ENCODE results near the gene ZNF687. TPM values are rescaled to one million over a fixed set of nuclear protein-coding genes. Genes with fewer than 3 reads are reported as not detected.
A peak's percentile ranks its signal among the peaks of the same experiment; 100 is the strongest.

The ZNF687 gene
- total RNA-seq, 1 experiment from 2014 or later = 23.9 TPM

DNA sequence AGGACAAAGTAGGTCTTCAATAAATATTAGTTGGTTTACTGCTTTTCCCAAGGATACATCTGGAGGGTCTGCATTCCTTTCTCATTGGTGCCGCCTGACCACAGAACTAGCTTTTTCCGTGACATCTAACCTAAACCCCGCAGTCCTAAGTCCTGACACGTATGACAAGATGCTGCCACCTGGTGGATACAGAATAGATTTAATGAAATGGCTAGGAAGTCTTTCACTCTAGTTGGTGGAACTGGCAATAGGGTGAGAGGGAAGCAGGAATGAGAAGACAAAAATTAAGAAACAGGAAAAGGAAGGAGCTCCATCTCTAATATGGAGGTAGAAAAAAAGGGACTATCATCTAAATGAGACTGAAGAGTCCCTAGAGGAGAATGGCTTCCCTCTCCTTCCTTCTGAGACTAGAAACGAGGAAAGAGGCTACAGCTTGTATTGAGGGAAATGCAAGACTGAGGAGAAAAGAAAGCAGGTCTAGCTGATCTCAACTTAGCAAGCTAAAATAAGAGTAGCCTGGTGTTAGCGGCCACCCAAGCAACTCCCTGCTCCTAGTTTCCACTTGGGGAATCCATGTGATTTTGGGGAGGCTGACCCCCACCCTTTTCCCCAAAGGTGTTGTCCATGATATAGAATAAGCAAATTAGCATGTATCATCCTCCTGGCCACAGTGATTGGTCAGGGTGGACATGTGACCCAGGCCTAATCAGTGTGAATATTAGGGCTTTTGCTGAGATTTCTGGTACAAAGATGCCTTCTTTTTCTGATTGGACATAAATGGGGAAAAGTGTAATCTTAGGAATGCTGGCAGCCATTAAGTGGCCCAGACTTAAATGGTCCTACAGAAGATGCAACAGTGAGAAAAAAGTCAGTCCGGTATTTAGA lies 59.0 kb downstream of the ZNF687 start:
- intact Hi-C loops (cut with micrococcal nuclease; ENCODE audit: unreplicated experiment) = loop anchor here (1.0 to 10.0 kb wide), 3 partner anchors 40 to 145 kb away; partner anchors contain the start of gene PSMB4
- no peaks in the 10 kb centered on the region for H3K27me3 Mint-ChIP-seq (ENCODE audit: insufficient read depth, unreplicated experiment)
- BruUV-seq (replicated peaks) = no TSS peak
- peak overlapping the region; percentile 7 for H3K27ac Mint-ChIP-seq (ENCODE audit: unreplicated experiment)
- Histone ChIP-seq H3K36me3 (ENCODE audit: control insufficient read depth, insufficient read depth, low read length) (no peaks in the 10 kb centered on the region), H3K4me1 (no peaks in the 10 kb centered on the region), H3K27me3 (replicated peaks; ENCODE audit: control insufficient read depth, insufficient read depth, low read length) (no peaks in the 10 kb centered on the region), H3K4me3 (ENCODE audit: low read depth, low read length) (no peak overlapping the region), H3K9me3 (no peaks in the 10 kb centered on the region)
- TF ChIP-seq, protein P1, sequence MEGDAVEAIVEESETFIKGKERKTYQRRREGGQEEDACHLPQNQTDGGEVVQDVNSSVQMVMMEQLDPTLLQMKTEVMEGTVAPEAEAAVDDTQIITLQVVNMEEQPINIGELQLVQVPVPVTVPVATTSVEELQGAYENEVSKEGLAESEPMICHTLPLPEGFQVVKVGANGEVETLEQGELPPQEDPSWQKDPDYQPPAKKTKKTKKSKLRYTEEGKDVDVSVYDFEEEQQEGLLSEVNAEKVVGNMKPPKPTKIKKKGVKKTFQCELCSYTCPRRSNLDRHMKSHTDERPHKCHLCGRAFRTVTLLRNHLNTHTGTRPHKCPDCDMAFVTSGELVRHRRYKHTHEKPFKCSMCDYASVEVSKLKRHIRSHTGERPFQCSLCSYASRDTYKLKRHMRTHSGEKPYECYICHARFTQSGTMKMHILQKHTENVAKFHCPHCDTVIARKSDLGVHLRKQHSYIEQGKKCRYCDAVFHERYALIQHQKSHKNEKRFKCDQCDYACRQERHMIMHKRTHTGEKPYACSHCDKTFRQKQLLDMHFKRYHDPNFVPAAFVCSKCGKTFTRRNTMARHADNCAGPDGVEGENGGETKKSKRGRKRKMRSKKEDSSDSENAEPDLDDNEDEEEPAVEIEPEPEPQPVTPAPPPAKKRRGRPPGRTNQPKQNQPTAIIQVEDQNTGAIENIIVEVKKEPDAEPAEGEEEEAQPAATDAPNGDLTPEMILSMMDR (IDR thresholded peaks at IDR 0.05; ENCODE audit: insufficient read depth in 1 of 2, low read depth in 1 of 2, low read length in 1 of 2, severe bottlenecking in 1 of 2, unreplicated experiment in 1 of 2) = peak; percentile 63 to 69
- H3K4me3 Mint-ChIP-seq (ENCODE audit: unreplicated experiment) = no peak overlapping the region
- H3K4me1 Mint-ChIP-seq (ENCODE audit: low read depth, unreplicated experiment) = peaks cover 8% of the 10 kb centered on the region
- peak; percentile 68 to 74 for DNase-seq
- H3K9me3 Mint-ChIP-seq (ENCODE audit: unreplicated experiment) = no peaks in the 10 kb centered on the region
- POLR2A ChIA-PET = interaction anchor here (0.6 to 1.3 kb wide), 3 partner anchors 13 to 208 kb away, joined by 4 to 5 read pairs (median 5); partner anchors contain the start of gene PI4KB
- H3K36me3 Mint-ChIP-seq (ENCODE audit: insufficient read depth, unreplicated experiment) = no peaks in the 10 kb centered on the region
- CTCF ChIA-PET = interaction anchor here (0.6 to 3.5 kb wide), 19 partner anchors 9 to 394 kb away, joined by 3 to 125 read pairs (median 4); partner anchors contain the start of genes PI4KB, PSMD4 and ZNF687

Other genes starting within 250 kb of the ZNF687 start
- gene BNIPL, start 245.7 kb upstream of the ZNF687 start, total RNA-seq (2022) = 1.9 and 2.3 TPM in 2 replicates
- 4.8 and 6.7 TPM in 2 replicates for gene C1orf56, start 234.5 kb upstream of the ZNF687 start, total RNA-seq (2022)
- gene CDC42SE1, start 222.7 kb upstream of the ZNF687 start, total RNA-seq (2022) = 58.7 and 59.4 TPM in 2 replicates
- gene MLLT11, start 221.9 kb upstream of the ZNF687 start, total RNA-seq (2022) = 0.95 and 1.2 TPM in 2 replicates
- gene GABPB2, start 211.5 kb upstream of the ZNF687 start, total RNA-seq (2022) = 2.0 and 2.6 TPM in 2 replicates
- 2.8 and 3.7 TPM in 2 replicates for gene SEMA6C, start 135.7 kb upstream of the ZNF687 start, total RNA-seq (2022)
- gene TNFAIP8L2, start 125.7 kb upstream of the ZNF687 start, total RNA-seq (2022) = not detected in 2 replicates
- 4.0 and 5.0 TPM in 2 replicates for gene LYSMD1, start 116.4 kb upstream of the ZNF687 start, total RNA-seq (2022)
- gene SCNM1, start 116.2 kb upstream of the ZNF687 start, total RNA-seq (2022) = 52.1 and 53.6 TPM in 2 replicates
- 0.84 and 1.3 TPM in 2 replicates for gene TMOD4, start 106.3 kb upstream of the ZNF687 start, total RNA-seq (2022)
- gene VPS72, start 92.1 kb upstream of the ZNF687 start, total RNA-seq (2022) = 80.1 and 86.0 TPM in 2 replicates
- 88.6 and 95.1 TPM in 2 replicates for gene PIP5K1A, start 83.7 kb upstream of the ZNF687 start, total RNA-seq (2022)
- 250 and 253 TPM in 2 replicates for gene PSMD4, start 27.6 kb upstream of the ZNF687 start, total RNA-seq (2022)
- gene PI4KB, start 45.1 kb downstream of the ZNF687 start, total RNA-seq (2022) = 49.7 and 52.7 TPM in 2 replicates
- gene RFX5, start 65.0 kb downstream of the ZNF687 start, total RNA-seq (2022) = 23.3 and 25.0 TPM in 2 replicates
- 18.5 and 18.7 TPM in 2 replicates for gene SELENBP1, start 90.4 kb downstream of the ZNF687 start, total RNA-seq (2022)
- 330 and 362 TPM in 2 replicates for gene PSMB4, start 117.3 kb downstream of the ZNF687 start, total RNA-seq (2022)
- 80.0 and 83.0 TPM in 2 replicates for gene POGZ, start 177.2 kb downstream of the ZNF687 start, total RNA-seq (2022)
- gene CGN, start 229.1 kb downstream of the ZNF687 start, total RNA-seq (2022) = 147 TPM in 2 replicates